GM12878 (cell line): ENCODE data around the gene RER1. TPM values are rescaled to one million over a fixed set of nuclear protein-coding genes. Genes with fewer than 3 reads are reported as not detected.

Source experiments
- ATF7 ChIP-seq: fragments of 450-650 bp; IDR thresholded peaks from 2 replicates; pipeline ENCODE4 v1.6.1; 2016; ENCODE audit warnings: low read depth, mild to moderate bottlenecking
- BCL11A ChIP-seq: IDR thresholded peaks from 2 replicates; pipeline ENCODE4 v1.6.1; 2011; ENCODE audit warnings: low read depth, low read length
- BHLHE40 ChIP-seq, 2 experiments: fragments of 450-650 bp in 1 of 2; IDR thresholded peaks; 2 replicates each; pipeline ENCODE4 v1.6.1; 2011 to 2017; ENCODE audit warnings: low read depth in 2 of 2, borderline replicate concordance in 1 of 2, improper control_type of control experiment in 1 of 2, low read length in 1 of 2, mild to moderate bottlenecking in 1 of 2
- GABPA ChIP-seq: IDR thresholded peaks from 2 replicates; pipeline ENCODE4 v1.6.1; 2014; ENCODE audit warnings: antibody characterized with exemption, low read depth, mild to moderate bottlenecking, inconsistent platforms
- HDAC6 ChIP-seq: fragments of 200-600 bp; sonication (generic); IDR thresholded peaks from one replicate; pipeline ENCODE4 v1.8.0; 2017; ENCODE audit warnings: antibody characterized with exemption; ENCODE audit not compliant: unreplicated experiment
- IKZF1 ChIP-seq: fragments of 450-650 bp; conservative IDR thresholded peaks from 2 replicates; pipeline ENCODE4 v1.6.1; 2017; ENCODE audit warnings: antibody characterized with exemption, mild to moderate bottlenecking
- JUNB ChIP-seq: IDR thresholded peaks from 2 replicates; pipeline ENCODE4 v1.6.1; 2016; ENCODE audit warnings: antibody characterized with exemption, mild to moderate bottlenecking
- NFXL1 ChIP-seq: fragments of 450-650 bp; IDR thresholded peaks from 2 replicates; pipeline ENCODE4 v1.6.1; 2017; ENCODE audit warnings: antibody characterized with exemption, mild to moderate bottlenecking, borderline replicate concordance
- STAT1 ChIP-seq: fragments of 450-650 bp; conservative IDR thresholded peaks from 2 replicates; pipeline ENCODE4 v1.6.1; 2014; ENCODE audit warnings: antibody characterized with exemption, mild to moderate bottlenecking
- STAT3 ChIP-seq: IDR thresholded peaks from 2 replicates; pipeline ENCODE4 v1.6.1; 2011; ENCODE audit warnings: low read depth, low read length, improper control_type of control experiment
- TAF1 ChIP-seq: IDR thresholded peaks from 2 replicates; pipeline ENCODE4 v1.6.1; 2011; ENCODE audit warnings: mild to moderate bottlenecking, low read depth, low read length, borderline replicate concordance
- TARDBP ChIP-seq: IDR thresholded peaks from 2 replicates; pipeline ENCODE4 v1.6.1; 2016; ENCODE audit warnings: borderline replicate concordance
- TBL1XR1 ChIP-seq: IDR thresholded peaks from 2 replicates; pipeline ENCODE4 v1.6.1; 2012; ENCODE audit warnings: low read depth, low read length, improper control_type of control experiment
- WRNIP1 ChIP-seq: IDR thresholded peaks from 2 replicates; pipeline ENCODE4 v1.6.1; 2011; ENCODE audit warnings: low read depth, low read length, improper control_type of control experiment, borderline replicate concordance
- polyA plus RNA-seq, 11 experiments: library from polyadenylated mRNA; depleted of rRNA in 4 of 11; unstranded in 6 of 11; stranded (reverse) in 5 of 11; fragments of >200 nt; fragmentation: Nextera tagmentation in 4 of 11; fragmentation: Illumina TruSeq in 1 of 11; extraction: Ambion mirVana in 4 of 11; extraction: Trizol in 1 of 11; gene quantifications; 1 replicate in 1 of 11; 2 replicates in 10 of 11; pipeline versions ENCODE4 v1.2.1 to v1.2.3, GENCODE V29; 2011 to 2016; ENCODE audit warnings: inconsistent platforms in 2 of 11, missing spikeins in 2 of 11, low read depth in 1 of 11
- total RNA-seq, 4 experiments: library from RNA; depleted of rRNA in 3 of 4; stranded (reverse); fragments of >200 nt in 3 of 4; fragmentation: Illumina TruSeq in 1 of 4; extraction: Trizol in 1 of 4; gene quantifications; 2 replicates each; pipeline versions ENCODE4 v1.2.1 to v1.2.3, GENCODE V29; 2013 to 2021
- TF ChIP-seq, protein P1 (sequence below): fragments of 450-650 bp; IDR thresholded peaks from 2 replicates; pipeline ENCODE4 v1.6.1; 2017; ENCODE audit warnings: borderline replicate concordance
- TF ChIP-seq, protein P2 (sequence below): fragments of 450-650 bp; IDR thresholded peaks from 2 replicates; pipeline ENCODE4 v1.6.1; 2017; ENCODE audit warnings: low read depth, mild to moderate bottlenecking, moderate library complexity
- TF ChIP-seq, protein P3 (sequence below): IDR thresholded peaks from 2 replicates; pipeline ENCODE4 v1.6.1; 2012; ENCODE audit warnings: low read depth, low read length, improper control_type of control experiment
- TF ChIP-seq, protein P4 (sequence below): fragments of 450-650 bp; IDR thresholded peaks from 2 replicates; pipeline ENCODE4 v1.6.1; 2017; ENCODE audit warnings: mild to moderate bottlenecking
- TF ChIP-seq, protein P5 (sequence below): fragments of 450-650 bp; IDR thresholded peaks from 2 replicates; pipeline ENCODE4 v1.6.1; 2017; ENCODE audit warnings: antibody characterized with exemption, mild to moderate bottlenecking, moderate library complexity

RER1 gene
- total and polyA plus RNA-seq, 10 of the 15 experiments (the other 5 are each of a cell fraction or from before 2014, with no cell fraction given), result 29.2 to 274 (median 136) TPM

DNA sequence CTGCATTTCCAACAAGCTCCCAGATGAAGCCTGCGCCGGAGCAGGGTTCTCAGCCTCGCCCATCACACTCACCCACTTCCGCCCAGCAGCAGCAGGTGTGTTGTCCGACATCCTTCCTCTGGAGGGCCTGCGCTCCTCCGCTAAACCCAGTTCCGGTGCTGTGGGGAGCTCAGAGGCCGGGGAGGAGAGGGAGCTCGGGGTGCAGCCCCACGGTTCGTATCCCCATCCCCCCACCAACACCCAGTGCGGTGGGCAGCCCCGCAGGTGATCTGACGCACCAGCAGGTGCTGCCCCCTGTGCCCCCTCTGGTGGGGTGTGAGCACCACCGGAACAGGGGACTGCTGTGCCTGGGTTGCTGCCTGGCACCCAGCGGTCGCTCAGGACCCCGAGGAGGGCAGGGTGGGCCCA, 24.2 kb downstream of the RER1 start (continued):
- TF ChIP-seq STAT3, result no peak
- TF ChIP-seq GABPA, result no peak; the same call in 1 of the 2 replicates
- TF ChIP-seq, protein P1, sequence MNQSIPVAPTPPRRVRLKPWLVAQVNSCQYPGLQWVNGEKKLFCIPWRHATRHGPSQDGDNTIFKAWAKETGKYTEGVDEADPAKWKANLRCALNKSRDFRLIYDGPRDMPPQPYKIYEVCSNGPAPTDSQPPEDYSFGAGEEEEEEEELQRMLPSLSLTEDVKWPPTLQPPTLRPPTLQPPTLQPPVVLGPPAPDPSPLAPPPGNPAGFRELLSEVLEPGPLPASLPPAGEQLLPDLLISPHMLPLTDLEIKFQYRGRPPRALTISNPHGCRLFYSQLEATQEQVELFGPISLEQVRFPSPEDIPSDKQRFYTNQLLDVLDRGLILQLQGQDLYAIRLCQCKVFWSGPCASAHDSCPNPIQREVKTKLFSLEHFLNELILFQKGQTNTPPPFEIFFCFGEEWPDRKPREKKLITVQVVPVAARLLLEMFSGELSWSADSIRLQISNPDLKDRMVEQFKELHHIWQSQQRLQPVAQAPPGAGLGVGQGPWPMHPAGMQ, result no peak
- no peak for TF ChIP-seq WRNIP1
- no peak for TF ChIP-seq TBL1XR1
- TF ChIP-seq JUNB, result no peak
- TF ChIP-seq, protein P2, sequence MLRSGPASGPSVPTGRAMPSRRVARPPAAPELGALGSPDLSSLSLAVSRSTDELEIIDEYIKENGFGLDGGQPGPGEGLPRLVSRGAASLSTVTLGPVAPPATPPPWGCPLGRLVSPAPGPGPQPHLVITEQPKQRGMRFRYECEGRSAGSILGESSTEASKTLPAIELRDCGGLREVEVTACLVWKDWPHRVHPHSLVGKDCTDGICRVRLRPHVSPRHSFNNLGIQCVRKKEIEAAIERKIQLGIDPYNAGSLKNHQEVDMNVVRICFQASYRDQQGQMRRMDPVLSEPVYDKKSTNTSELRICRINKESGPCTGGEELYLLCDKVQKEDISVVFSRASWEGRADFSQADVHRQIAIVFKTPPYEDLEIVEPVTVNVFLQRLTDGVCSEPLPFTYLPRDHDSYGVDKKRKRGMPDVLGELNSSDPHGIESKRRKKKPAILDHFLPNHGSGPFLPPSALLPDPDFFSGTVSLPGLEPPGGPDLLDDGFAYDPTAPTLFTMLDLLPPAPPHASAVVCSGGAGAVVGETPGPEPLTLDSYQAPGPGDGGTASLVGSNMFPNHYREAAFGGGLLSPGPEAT, result no peak
- TF ChIP-seq ATF7, result no peak
- TF ChIP-seq BCL11A, result no peak
- TF ChIP-seq, protein P3, sequence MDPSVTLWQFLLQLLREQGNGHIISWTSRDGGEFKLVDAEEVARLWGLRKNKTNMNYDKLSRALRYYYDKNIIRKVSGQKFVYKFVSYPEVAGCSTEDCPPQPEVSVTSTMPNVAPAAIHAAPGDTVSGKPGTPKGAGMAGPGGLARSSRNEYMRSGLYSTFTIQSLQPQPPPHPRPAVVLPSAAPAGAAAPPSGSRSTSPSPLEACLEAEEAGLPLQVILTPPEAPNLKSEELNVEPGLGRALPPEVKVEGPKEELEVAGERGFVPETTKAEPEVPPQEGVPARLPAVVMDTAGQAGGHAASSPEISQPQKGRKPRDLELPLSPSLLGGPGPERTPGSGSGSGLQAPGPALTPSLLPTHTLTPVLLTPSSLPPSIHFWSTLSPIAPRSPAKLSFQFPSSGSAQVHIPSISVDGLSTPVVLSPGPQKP, result peak; percentile 54; the same call in 1 of the 2 replicates
- peak; percentile 17; the same call in 1 of the 2 replicates for TF ChIP-seq IKZF1
- TF ChIP-seq TARDBP, result no peak
- no peak; a peak in 1 of 4 replicates for TF ChIP-seq BHLHE40 (IDR thresholded peaks at IDR 0.05; ENCODE audit: borderline replicate concordance in 1 of 2, low read depth in 2 of 2, low read length in 1 of 2)
- TF ChIP-seq STAT1, result no peak
- no peak for TF ChIP-seq TAF1
- no peak for TF ChIP-seq HDAC6
- TF ChIP-seq, protein P4, sequence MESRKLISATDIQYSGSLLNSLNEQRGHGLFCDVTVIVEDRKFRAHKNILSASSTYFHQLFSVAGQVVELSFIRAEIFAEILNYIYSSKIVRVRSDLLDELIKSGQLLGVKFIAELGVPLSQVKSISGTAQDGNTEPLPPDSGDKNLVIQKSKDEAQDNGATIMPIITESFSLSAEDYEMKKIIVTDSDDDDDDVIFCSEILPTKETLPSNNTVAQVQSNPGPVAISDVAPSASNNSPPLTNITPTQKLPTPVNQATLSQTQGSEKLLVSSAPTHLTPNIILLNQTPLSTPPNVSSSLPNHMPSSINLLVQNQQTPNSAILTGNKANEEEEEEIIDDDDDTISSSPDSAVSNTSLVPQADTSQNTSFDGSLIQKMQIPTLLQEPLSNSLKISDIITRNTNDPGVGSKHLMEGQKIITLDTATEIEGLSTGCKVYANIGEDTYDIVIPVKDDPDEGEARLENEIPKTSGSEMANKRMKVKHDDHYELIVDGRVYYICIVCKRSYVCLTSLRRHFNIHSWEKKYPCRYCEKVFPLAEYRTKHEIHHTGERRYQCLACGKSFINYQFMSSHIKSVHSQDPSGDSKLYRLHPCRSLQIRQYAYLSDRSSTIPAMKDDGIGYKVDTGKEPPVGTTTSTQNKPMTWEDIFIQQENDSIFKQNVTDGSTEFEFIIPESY, result no peak
- TF ChIP-seq, protein P5, sequence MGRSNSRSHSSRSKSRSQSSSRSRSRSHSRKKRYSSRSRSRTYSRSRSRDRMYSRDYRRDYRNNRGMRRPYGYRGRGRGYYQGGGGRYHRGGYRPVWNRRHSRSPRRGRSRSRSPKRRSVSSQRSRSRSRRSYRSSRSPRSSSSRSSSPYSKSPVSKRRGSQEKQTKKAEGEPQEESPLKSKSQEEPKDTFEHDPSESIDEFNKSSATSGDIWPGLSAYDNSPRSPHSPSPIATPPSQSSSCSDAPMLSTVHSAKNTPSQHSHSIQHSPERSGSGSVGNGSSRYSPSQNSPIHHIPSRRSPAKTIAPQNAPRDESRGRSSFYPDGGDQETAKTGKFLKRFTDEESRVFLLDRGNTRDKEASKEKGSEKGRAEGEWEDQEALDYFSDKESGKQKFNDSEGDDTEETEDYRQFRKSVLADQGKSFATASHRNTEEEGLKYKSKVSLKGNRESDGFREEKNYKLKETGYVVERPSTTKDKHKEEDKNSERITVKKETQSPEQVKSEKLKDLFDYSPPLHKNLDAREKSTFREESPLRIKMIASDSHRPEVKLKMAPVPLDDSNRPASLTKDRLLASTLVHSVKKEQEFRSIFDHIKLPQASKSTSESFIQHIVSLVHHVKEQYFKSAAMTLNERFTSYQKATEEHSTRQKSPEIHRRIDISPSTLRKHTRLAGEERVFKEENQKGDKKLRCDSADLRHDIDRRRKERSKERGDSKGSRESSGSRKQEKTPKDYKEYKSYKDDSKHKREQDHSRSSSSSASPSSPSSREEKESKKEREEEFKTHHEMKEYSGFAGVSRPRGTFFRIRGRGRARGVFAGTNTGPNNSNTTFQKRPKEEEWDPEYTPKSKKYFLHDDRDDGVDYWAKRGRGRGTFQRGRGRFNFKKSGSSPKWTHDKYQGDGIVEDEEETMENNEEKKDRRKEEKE, result no peak
- TF ChIP-seq NFXL1, result no peak
